GM19324 (cell line): ENCODE results near the gene REEP1.

Experiments used
- ATAC-seq: cut with Tn5 transposase; IDR thresholded peaks from one replicate; pipeline ENCODE4 v1.9.1; 2021; ENCODE audit warnings: mild to moderate bottlenecking, moderate library complexity; ENCODE audit not compliant: unreplicated experiment, low FRiP score

Gene REEP1

GRCh38 chr2:86285981-86286380 is 51.4 kb downstream of the REEP1 start:
- no peak for ATAC-seq

GRCh38 chr2:86285571-86285970 is 51.9 kb downstream of the REEP1 start:
- no peak for ATAC-seq

- no peak for ATAC-seq
These were observed 52.4 kb downstream of the REEP1 start for GRCh38 chr2:86284987-86285386.

DNA sequence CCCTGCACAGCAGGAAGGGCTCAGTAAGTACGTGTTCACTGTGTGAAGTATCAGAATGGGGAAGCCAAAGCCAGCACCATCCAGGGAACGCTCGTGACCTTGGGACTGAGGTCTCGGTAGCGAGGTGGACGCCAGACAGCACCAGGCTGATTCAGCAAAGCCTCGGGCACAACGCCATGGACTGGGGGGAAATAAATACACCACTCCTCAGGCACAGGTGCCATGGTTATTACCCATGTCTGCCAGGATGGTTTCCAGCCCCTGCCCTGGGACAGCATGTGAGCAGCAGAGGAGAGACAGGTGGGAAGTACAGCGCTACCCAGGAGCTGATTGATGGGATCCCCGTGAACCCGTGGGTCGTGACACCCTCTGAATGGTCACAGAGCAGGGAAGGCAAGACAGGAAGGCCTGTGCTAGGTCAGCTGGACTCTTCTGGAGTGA is 53.0 kb downstream of the REEP1 start:
- ATAC-seq: no peak

DNA sequence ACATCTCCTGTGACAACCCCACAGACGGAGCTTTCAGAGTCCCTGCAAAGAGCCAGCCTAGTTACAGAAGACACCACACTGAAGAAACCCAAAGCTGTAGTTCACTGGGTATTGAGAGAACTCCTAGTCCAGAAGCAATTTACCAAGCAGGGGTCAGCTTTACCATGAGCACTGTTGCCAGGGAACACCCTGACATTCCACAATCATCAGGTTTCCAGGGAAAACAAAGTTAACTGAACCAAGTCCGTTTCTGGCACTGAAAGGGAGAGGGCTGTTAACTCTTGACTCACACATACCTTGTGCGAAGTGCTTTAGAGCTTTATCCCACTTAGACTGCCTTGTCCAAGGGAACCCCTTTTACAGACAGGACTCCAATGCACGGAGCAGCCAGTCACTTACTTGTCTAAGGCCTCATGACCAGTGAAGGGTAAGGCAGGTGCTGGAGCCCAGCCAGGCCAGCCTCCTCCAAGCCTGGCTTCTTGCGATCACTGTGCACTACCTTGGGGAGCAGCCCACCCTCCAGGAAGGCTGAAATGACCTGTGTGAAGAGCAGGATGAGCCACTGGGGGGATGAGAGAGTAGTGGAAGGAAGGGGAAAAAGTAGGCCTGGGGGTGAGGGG is 53.9 kb downstream of the REEP1 start:
- no peak for ATAC-seq

DNA sequence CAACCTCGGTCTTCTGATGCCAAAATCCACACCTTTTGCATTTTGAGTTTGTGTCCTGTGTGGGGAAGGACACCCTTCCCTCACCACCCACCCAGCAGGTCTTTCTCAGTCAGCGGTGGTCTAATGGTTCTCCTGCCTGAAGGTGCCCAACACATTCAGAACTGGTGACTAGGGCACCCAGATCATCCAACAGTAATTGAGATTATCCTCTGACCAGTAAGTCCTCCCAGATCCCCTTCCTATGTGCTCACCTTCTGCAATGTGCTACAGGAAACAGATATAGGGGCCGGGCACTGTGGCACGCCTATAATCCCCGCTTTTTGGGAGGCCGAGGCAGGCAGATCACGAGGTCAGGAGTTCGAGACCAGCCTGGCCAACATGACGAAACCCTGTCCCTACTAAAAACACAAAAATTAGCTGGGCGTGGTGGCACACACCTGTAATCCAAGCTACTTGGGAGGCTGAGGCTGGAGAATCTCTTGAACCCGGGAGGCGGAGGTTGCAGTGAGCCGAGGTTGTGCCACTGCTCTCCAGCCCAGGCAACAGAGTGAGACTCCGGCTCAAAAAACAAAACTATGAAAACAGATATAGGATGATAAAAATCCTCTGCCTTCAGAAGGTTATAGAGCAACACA is 56.2 kb downstream of the REEP1 start:
- ATAC-seq: no peak

GRCh38 chr2:86280191-86280667 is 57.2 kb downstream of the REEP1 start:
- ATAC-seq: no peak

DNA sequence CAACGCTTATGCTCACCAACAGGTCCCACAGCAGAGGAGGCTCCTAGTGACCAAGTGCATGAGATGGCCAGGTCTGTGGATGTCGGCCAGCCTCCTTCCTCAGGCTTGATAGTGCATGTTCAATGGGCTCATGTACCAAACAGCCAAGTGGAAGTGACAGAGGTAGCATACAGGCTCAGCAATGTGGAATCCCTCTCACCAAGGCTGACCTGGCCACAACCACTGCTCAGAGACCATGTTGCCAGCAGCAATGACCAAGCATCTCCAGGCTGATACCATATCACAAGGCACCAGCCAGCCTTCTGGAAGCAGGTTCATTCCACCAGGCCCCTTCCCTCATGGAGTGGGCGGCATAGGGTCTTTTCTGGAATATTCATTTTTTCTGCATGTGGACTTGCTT is 61.5 kb downstream of the REEP1 start:
- no peak for ATAC-seq

GRCh38 chr2:86275384-86275799 is 62.0 kb downstream of the REEP1 start:
- ATAC-seq: no peak

GRCh38 chr2:86274918-86275275 is 62.5 kb downstream of the REEP1 start:
- ATAC-seq: no peak

DNA sequence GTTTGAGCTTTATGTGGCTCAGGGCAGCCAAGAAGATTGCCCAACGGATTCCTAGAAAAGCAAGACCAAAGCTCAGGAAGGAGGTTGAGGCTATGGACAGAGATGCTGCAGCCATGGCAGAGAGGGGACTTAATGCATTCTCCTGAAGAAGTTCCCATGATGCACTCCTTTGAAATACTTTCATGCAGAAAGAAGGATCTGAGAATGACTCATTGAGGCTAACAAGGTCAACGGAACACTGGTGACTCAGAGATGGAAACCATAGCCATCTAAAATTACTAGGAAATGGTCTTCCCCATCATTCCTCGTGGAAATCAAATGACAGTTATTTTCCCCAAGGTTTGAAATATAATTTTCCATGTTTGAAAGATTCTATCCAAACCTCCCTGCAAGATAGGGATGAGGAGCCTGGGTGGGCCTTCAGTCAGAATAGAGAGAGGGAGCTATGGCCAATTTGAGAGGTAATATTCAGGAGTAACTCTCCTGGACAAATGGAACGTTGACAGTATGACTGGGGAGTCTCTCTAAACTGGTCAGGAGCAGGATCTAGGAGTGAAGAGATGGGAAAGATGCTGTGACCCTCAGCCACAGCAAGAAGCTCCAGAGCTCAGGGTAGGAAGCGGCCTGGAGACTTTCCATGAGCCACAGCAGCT is 63.0 kb downstream of the REEP1 start:
- ATAC-seq: no peak

DNA sequence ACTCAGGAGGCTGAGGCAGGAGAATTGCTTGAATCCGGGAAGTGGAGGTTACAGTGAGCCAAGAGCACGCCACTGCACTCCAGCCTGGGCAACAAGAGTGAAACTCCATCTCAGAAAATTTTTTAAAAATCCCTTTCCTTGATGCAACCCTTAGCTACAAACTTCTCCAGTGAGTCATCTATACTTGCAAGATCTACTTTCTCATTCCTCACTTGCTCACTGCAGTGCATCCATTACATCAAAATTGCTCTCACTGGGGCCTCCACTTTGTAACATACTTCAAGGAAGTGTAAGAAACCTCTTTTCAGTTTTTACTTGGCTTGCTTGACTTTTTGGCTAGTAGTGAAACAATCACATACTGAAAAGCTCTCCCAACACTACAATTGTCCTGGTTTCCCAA is 65.3 kb downstream of the REEP1 start:
- no peak for ATAC-seq

- ATAC-seq: no peak
These were observed 66.2 kb downstream of the REEP1 start for GRCh38 chr2:86271248-86271647.

DNA sequence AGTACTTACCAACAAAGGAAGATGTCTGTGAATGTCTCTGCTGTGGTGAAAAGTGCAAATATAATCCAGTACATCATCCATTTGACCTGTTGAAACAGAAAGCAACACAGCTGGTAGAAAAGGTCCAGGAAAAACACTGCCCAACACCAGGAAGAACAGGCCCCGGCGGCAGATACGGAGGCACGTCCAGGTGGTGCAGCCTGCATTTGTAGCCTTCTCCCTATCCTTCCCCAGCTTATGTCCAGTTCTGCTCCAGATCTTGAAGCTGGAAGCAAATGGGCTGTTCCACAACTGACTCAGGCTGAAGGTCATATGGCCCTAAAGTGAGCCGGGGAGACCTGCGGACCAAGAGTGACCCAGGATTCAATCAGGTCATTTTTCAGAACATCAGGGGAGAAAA is 73.5 kb downstream of the REEP1 start:
- ATAC-seq: no peak

GRCh38 chr2:86260978-86261377 is 76.4 kb downstream of the REEP1 start:
- no peak for ATAC-seq

DNA sequence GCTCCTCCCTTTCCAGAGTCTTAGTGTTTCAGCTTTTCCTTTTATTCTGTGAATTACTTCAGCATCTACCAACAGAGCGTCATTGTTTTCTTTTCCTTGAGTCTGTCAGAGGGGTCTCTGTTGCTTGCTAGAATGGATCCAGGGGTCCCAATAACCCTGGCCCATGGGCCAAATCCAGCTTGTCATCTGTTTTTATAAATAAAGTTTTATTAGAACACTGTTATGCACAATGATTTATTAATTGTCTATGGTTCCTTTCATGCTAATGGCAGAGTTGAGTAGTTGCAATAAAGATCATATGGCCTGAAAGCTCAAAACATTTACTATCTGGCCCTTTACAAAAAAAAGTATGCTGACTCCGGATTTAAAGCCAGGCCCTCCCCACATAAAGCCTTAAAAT is 79.3 kb downstream of the REEP1 start:
- ATAC-seq: no peak

DNA sequence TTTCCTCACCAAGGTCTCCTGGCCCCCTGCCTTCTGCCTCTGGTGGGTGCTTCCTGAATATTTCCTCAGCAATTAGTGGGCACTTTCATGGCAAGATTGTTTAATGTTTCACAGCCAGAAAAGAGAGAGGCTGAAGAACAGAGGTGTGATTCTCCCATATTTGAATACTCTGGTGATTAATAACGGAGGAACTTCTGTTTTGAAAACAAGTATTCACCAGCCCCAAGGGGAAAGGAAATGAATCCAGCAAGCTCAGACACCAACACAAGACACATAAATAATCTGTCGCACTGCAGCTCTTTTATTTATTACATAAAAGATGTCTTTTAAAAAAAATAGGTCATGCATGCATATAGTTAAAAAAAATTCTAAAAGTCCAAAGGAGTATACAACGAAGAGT is 80.4 kb downstream of the REEP1 start:
- no peak for ATAC-seq

- no peak for ATAC-seq
These were observed 81.1 kb downstream of the REEP1 start for GRCh38 chr2:86256300-86256699.

DNA sequence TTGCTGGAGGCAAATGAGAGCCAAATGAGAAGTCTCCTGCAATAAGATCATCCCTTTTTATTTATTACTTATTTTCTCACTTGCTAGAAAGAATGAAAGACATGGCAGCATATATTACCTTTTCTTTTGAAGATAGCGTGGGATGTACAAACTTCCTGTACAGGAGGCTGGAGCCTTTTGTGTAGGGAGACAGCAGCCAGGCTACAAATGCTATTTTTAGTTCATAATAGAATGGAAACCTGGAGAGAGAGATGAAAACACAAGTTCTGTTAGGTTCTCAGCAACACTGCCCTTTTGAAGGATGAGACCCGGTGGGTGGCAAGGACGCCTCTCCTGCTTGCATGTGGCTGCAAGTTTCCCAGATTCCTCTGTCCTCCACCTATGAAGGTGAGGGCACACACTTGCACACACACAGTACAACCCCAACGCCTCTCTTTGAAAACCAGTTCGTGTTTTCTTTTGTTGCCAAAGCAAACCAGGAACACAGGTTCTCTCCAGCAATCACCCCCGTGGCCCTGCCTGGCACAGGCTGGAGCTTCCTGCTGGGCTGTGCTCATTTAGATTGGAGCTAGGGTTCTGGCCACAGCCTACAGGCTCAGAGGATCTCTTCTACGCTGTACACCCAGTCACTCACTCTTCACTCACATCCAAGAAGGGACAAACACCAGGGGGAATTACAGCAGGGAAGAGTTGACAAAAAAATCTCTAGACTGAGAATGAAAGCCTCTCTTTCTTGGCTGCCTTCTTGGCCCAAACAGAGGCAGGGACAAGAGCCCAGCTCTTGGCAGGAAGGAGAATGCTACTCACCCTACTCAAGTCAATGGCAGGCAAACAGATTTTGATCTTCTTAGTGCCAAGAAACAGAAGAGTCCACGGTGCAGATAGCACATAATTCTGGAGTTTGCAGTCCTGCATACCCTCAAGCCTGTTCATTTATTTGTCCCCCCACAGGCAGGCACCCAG is 82.6 kb downstream of the REEP1 start:
- ATAC-seq: no peak

GRCh38 chr2:86253424-86253823 is 84.0 kb downstream of the REEP1 start:
- no peak for ATAC-seq

DNA sequence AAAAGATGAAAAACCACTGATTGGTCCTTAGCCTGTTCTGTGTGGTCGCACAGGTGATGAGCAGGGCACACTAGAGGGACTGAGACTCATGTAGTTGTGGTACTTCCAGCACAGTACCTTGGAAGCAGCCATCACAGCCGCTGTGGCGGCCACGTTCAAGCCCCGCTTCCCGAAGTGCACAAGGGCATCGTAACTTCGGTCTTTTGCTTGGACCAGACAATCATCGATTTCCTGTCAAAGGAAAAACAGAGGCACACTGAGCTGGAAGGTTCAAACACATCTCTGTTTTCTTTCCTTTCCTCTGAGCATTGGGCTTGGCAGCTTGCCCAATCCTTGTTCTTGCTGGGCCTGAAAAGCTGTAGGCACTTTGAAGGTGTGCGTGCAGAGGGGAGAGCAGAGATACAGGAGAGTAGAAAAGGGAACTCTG is 85.6 kb downstream of the REEP1 start:
- no peak for ATAC-seq
